Lung microvascular endothelial cell (primary cell): Measurements from ENCODE around the gene CORO2B. TPM values are rescaled to one million over a fixed set of nuclear protein-coding genes. Genes with fewer than 3 reads are reported as not detected.

Experiments
- DNase-seq, 2 donors: peaks; one replicate each; pipeline versions ENCODE4 v3.0.0 to v3.0.0-alpha.2; 2010; ENCODE audit warnings: low read depth in 2 of 2
- total RNA-seq: library from RNA; depleted of rRNA; stranded (reverse); fragments of >200 nt; gene quantifications from 2 replicates; pipeline ENCODE4 v1.2.1, GENCODE V29; 2014

Gene CORO2B
- total RNA-seq, 1 donor from 2014 or later, result 0.20 TPM

DNA sequence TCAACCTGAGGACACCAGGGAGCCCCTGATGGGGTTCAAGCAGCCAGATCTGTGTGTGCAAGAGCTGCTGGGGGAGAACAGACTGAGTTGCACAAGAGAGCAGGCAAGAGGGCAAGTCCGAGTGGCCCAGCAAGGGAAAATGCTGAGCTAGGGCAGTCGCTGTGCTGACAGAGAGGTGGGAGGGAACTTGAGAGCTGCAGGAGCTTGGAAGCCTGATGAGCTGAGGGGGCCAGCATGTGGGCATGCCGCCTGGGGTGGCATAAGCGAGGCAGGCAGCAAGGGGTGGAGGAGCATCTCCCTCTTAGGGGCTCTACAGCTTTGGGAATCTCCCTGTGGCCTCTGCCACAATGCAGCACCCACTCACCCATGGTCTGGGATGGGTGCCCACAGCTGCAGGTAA is 4.7 kb upstream of the CORO2B start:
- no peak for DNase-seq

DNA sequence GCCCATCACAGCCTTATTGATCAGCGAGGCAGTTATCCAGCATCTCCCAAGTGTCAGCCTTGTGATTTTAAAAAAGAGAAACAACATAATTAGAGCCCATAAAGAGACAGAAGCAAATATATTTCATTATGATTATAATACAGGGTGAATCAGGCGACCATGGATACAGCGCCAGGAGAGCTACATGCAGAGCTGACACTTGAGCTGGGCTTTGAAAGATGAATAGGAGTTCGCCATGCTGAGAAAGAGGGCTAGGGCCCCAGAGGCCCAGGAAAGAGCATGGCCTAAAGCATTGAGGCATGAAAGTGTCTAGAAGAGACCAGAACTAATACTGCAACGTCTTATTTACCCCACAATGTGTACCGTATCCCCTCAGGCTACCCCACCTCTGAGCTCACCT is 4.2 kb upstream of the CORO2B start:
- DNase-seq, result no peak

DNA sequence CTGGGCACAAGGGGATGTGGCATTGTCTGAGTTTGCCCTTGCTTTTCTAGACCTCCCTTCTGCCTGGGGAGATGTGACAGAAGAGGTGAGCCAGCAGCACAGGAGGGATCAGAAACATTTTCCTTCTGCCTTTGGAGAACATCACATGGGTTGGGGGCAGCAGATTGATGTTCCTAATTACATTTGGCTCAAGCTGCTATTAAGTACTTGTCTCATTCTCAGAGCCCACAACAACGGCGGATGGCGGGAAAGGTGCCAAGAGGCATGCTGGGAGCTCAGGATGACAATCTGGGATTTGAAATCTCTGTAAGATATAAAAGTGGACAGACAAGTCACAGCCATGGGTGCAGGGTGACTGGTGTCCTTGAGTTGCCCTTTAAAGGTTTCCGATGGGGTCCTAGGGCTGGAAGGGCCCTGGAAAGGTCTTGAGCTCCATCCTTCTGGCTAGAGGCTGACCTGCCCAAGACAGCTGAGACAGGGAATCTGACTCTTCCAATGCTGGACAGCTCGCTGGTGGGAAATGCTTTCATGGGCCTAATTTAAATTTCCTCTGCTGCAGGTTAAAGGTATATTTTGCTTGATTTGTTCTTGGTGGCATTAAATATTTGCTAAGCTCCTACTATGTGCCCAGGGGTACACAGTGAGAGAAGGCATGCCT is 2.4 kb upstream of the CORO2B start:
- DNase-seq, result no peak

DNA sequence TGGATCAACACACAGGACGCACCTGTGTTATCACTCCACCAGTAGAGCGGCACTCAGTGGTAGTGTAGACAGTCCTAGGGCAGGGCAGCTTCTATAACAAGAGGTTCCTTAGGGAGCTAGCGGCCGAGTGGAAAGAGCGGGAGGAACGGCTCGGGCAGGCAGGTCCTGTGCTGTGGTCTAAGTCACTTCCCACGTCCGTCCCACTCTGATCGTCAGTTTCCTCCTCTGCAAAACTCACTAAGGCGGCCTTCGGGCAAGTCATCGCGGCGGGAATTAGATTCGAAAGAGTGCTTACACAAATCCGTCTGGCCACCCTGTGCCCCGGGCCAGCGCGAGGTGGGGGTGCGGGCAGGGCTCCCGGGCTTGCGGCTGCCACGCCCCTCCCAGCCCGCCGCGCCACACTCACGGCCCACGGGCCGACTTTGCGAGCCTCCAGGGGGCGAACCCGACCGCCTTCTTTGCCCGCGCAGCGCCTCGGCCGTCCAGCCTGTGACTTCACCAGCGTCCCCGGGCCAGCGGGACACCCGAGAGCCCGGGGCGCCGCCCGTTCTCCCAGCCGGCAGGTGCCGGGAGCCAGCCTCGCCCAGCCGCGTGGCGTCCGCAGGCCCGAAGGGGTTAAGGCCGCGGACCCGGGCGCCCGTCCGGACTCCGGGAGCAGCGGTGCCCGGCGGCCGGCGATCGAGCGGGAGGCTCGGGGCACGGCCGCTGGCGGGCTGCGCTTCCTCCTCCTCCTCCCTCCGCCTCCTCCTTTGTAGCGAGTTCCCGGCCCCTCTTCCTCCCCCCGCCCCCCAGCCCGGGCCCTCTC is 416 bp upstream of the CORO2B start:
- DNase-seq, result peak; percentile 72 to 73

DNA sequence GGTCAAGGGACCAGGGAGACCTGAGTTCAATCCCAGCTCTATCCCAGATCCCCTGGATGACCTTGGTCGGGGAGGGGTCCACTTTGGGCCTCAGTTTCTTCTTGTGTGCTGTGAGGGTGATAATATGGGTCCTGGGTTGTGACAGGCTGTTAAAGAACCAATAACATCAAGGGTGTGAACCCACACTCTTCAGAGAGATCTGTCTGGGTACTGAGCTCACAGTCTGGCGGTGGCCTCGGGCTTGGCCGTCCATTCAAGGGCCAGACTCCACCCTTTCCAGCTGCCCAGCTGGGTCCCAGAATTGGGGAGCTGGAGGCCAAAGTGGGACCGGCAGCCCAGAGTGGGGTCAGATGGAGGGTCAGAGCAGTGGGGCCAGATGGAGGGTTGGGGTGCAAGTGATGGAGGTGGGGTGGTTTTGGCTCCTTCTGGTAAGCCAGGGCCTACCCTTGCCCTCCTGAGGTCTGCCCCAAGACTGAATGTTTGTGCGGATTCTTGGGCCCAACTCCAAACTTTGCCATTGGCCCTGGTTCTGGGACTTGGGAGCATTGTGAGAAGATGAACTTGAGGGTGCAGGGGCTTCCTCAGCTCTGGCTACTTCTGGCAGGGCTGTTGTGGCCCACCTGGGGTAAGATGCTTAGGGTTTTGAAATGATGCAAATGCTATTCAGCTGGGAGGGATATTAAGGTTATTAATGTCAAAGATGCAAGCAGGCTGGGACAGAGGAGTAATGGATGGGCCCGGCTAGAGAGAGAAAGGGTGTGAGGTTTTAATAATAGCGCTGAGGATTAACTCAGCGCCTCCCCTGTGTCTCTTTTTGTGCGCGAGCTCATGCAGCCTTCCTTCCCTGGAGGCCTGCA is 1.5 kb downstream of the CORO2B start:
- DNase-seq, result no peak

DNA sequence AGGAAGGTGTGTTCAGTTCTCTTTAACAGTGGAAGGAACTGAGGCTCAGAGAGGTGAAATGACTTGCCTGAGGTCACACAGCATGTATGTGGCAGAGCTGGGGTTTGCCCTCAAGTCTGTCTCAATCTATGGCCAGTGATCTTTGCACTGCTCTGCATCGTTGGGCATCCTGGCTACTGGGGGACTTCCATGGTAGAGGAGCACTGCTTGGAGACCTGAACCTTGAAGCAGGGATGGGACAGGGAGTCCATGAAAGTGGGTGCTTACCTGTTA is 2.0 kb downstream of the CORO2B start:
- DNase-seq, result no peak

DNA sequence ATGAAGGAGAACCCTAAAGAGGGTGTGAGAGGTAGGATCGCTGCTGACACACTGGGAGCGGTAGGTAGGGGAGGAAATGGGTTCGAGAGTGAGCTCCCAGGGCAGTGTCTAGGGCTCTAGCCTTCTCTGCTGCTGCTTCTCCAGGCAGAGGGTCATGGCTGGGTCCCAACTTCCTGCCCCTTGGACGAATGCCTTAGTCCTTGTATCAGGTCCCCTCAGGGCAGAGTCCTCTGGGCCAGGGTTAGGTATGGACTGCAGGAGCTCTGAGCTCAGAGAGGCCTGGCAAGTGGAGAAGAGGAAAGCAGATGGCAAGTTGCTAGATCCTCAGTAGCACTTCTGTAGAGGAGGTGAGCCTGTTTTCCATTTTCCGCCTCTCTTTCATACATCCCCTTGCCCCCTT is 2.9 kb downstream of the CORO2B start:
- no peak for DNase-seq

DNA sequence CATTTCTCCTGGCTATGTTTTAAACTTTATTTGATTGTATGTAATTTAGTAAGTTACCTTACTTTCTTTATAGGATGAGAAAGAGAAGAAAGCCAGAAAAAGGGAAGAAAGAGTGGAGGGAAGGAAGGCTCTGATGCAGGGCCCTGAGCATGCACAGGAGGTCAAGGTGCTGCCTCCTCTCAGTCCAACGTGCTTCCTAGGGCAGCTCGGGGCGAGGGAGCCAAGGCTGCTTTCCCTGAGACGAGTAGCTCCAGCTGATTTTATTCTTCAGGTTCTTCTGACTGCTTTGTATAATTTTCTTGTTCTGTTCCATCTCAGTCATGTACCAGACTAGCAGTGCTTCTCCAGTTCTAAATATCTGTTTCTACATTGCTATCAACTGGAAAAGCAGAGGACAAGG is 3.4 kb downstream of the CORO2B start:
- DNase-seq, result no peak

DNA sequence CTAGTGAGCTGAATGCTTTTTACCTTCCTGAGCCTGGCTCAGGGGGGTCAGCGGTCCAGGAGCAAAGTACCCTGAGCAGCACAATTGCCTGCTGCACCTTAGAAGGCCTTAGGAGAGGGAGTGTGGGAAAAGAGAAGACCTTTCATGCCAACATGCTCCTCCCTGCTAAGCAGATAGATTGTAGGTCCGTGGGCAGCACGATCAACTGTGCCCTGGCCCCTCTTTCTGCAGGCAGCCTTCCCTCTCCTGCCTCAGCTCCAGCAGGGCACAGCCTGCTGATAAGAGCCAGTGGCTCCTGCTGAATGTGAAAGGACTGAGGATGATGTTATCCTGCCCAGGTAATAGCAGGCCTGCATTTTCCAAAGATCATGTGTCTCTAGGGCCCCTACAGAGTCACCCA is 4.1 kb downstream of the CORO2B start:
- no peak for DNase-seq

DNA sequence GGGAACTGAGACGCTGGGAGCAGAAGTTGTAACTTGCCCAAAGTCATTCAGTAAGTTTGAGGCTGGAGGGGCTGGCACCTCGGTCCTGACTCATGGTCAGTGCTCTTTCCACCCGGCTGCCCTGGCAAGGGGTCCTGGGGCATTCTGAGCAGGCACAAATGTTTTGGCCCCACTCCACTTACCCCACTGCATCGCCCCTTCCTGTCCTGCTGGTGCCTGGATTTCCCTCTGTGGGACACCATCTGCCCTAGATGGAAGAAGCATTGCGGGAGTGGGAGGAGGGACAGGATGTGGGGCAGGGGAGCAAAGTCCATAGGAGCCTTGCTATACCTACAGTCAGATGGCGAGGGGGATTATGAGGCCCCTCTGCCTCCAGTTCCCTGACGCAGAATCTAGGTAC is 4.5 kb downstream of the CORO2B start:
- DNase-seq, result no peak

DNA sequence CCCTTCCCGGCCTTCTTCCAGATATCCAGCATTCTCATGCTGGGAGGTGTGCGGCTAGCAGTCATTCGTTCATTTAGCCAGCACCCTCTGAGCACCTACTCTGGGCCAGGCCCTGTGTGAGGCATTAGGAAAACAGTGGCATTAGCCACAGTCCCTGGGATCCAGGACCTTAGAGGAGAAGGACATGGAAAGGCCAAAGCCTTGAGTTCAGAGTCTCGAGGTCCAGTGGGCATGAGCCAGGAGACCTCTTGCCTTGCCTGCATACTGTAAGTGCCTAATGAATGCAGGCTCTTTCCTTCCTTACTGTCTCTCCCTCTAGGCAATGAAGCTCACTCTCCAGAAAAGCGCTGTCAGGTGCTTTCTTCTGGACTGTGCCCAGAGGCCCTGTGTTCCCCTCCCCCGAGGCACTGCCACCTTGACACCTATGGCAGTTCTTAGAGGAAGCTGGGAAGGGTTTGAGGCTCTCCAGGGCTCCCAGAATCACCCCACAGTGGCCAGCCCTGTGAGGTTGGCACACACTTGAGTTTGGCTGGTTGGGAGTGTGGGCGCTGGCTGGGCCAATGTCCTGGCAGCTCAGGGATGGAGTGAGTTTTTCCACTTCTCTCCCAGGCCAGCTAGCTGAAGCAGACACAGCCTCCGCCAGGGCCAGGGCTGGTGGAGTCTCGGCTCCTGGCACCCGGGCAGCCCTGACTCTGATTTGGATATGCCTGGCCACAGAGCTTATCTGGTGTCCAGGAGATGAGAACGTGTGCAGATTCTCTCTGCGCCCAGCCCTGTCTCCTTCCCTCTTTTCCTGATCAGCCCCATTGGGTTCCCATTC is 5.4 kb downstream of the CORO2B start:
- DNase-seq, result no peak

DNA sequence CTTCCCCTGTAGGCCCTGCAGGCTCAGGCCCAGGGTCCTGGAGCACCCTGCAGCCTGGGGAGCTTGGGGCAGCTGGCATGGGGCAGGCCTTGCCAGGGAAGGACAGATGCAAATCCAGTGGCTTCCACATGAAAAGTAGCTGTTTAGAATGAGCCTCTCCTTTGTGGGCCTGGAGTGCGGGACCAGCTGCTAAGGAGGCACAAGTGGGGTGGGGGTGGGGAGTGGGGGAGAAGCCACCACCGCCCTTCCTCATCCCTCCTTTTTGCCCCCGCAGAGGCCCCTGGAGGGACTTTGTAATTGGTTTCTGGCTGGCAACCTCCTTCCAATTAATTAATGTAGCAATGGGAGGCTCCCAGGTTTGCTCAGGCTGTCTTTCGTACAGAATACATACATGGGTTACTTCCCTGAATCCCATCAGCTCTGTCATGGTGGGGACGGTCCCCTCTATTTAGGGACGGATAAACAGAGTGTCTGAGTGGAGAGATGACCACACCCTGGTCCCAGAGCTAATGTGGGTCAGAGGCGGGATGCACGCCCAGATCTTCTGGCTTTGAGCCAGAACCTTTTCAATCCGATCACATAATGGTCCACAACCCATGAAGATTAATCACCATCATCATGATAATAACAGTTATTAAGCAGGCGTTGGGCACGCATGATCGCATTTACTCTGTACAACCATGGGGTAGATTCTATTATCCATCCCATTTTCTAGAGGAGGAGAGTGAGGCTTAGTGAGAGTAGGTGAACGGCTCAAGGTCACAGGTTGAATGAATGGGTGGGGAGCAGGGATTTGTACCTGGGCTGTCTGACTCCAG is 6.2 kb downstream of the CORO2B start:
- no peak for DNase-seq

DNA sequence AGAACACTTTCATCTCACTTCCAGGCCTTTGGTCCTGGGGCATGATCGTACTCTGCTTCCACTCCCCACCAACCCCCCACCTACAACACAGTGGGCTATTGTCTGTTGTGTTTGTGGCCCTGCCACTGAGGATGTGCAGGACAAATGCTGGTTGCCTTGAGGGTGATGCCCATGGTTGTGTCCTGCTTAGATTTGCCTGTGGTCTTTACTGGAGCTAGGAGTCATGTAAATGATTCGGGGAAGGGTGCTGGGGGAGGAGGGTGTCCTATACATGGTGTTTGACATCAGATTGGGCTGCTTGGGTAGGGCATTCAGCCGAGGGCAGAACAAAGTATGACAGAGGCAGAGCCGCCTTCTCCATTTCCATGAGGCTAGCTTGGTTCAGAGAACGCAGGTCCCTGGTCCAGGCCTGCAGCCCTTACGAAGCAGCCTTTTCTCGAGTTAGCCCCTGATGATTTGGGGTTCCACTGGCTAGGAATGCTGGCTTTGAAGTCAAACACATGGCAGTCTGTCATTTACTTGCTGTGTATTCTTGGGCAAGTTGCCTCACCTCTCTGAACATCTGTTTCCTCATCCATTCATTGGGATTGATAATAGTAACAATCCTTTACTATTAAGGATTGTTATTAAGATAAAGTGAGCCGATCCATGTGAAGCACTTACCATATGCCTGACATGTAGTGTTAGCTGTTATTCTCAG is 6.9 kb downstream of the CORO2B start:
- DNase-seq, result no peak

DNA sequence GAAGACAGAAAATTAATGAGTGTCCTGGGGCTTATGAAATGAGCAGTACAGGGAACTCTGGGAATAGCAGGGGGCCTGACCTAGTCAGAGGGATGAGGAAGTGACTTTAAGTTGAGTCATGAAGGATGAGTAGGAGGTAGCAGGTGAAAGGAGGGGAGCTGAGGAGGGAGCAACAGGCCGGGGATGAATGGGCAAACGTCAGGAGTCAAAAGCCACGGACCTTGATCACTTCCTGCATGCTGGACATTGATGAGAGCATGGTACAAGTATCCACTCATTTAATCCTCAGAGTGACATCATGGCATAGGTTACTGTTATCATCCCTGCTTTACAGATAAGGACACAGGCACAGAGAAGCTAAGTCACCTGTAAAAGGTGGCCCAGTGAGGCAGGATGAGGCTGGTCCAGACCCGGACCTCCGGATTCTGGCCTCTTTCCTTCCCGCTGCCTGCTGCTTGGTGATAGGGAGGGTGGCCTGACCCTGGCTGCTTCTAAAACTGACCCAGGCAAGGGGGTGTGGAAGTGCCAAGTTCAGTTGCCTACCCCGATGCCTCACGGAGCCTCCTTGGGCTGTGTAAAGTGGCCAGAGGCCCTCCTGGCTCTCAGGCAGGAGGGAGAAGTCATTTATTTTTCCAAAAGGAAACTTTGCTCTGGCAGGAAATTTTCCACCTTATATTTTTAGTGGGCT is 7.6 kb downstream of the CORO2B start:
- peak; percentile 29 to 87 for DNase-seq

DNA sequence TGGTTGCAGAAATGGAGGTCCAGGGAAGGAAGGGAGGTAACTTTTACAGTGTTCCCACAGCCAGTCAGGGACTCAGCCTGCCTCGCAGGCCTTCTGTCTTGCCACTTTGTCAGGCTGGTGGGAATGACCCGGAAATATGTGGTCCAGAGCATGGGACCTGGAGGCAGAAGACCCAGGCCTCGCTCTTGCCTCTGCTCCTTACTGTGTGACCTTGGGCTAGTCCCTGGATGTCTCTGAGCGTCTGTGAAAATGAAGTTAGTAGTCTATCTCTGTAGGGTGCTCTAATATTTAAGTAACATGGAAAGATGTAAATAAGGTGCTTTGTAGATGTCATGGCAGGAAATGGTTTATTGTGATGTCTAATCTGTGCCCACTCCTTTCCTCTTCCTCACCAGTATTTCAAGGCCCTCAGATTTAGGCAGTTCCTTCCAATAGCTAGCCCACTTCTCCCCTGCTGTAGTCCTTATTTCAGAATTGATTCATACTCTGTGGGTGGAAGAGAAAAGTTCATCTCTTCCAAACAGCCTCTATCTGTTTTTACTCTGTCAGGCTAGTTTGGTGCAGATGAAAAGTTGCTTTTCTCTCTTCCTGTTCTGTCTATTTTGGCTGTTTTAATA is 9.1 kb downstream of the CORO2B start:
- DNase-seq, result no peak

DNA sequence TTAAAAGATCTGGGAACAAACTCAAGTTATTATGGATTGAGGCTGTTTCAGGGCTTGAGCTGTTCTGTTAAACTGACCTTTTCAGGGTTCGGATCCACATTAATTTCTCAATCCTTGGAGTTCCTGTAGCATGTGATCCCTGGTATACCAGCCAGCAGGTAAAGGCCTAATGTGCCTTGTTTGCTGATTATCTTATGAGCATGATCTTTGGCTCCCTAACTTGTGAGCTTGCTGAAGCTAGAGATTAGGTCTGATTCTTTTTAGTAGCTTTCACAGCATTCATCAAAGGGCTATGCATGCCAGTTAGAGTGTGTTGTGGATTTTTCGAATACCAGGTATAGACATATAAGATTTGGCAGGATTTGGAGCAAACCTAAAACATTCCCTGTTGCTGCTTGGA is 10.3 kb downstream of the CORO2B start:
- DNase-seq, result no peak

DNA sequence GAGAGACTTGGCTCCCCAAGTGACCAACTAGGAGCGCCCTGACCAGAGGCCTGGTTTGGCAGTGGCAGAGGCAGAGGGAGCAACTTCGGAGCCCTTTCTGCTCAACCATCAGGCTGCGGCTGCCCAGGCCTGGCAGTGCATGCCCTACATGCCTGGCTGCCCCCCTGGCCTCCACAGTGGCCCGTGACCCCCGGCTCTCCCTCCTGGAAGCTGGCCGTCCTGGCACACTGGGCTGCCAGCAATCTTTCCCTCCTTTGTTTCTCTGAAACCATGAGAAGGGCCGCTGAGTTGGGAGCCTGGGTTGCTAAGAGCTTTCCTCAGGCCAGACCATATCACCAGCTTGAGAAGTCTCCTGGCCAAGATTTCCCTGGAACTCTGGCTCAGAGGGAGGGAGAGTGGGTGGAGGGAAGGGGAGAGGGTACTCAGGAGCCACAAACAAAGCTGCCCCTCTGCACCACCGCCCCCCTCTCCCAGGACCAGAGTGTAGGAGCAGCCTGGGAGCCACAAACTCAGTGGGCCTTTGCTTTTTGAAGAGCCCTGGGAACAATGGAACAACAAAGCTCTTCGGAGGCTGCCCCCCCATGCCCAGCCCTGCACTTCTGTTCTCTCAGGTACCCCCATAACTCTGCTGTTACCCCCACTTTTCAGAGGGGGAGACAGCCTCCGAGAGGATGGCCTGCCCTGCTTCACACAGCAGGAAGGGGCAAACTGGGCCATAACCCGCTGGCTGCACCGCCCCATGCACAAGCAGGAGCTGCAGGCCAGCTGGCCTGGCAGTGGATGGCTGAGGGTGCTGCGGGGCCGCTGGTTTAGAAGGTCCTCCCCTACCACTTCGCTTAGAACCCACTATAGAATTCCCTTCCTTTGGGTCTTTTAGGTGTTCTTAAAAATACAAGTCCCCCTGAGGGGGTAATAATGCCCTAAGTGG is 11.3 kb downstream of the CORO2B start:
- DNase-seq, result no peak
